K562 (cell line): Measurements from ENCODE around the gene MALAT1. TPM values are rescaled to one million over a fixed set of nuclear protein-coding genes. Genes with fewer than 3 reads are reported as not detected.
A peak's percentile ranks its signal among the peaks of the same experiment; 100 is the strongest.

Experiments
- ATF1 ChIP-seq, 2 experiments: fragments of 450-650 bp in 1 of 2; IDR thresholded peaks; 2 replicates each; pipeline ENCODE4 v1.6.1; 2016; ENCODE audit warnings: missing compliant biosample characterization in 1 of 2, missing genetic modification characterization in 1 of 2
- C11orf30 ChIP-seq: fragments of 450-650 bp; IDR thresholded peaks from 2 replicates; pipeline ENCODE4 v1.6.1; 2016; ENCODE audit warnings: low read depth, mild to moderate bottlenecking
- CREB1 ChIP-seq, 2 experiments: sonication (generic) in 1 of 2; formaldehyde crosslinking in 1 of 2; IDR thresholded peaks; 2 replicates each; pipeline versions ENCODE4 v1.6.1 to v1.8.0; 2012 to 2022; ENCODE audit warnings: inconsistent platforms in 1 of 2, mild to moderate bottlenecking in 1 of 2, missing genetic modification reagents in 1 of 2, moderate library complexity in 1 of 2
- LARP7 ChIP-seq: fragments of 450-650 bp; IDR thresholded peaks from 2 replicates; pipeline ENCODE4 v1.6.1; 2016
- NBN ChIP-seq: fragments of 450-650 bp; IDR thresholded peaks from 2 replicates; pipeline ENCODE4 v1.6.1; 2016; ENCODE audit warnings: low read depth, mild to moderate bottlenecking
- RBM34 ChIP-seq: fragments of 200-400 bp; formaldehyde crosslinking; IDR thresholded peaks from 2 replicates; pipeline ENCODE4 v1.6.1; 2018; ENCODE audit warnings: low read length, borderline replicate concordance; ENCODE audit not compliant: insufficient read depth
- SIX5 ChIP-seq, 2 experiments: IDR thresholded peaks; 2 replicates each; pipeline ENCODE4 v1.6.1; 2011; ENCODE audit warnings: low read length in 2 of 2, borderline replicate concordance in 1 of 2, low read depth in 1 of 2, mild to moderate bottlenecking in 1 of 2, moderate library complexity in 1 of 2; ENCODE audit not compliant: insufficient read depth in 1 of 2
- SP2 ChIP-seq: IDR thresholded peaks from 2 replicates; pipeline ENCODE4 v1.6.1; 2011; ENCODE audit warnings: mild to moderate bottlenecking, low read depth, low read length, moderate library complexity; ENCODE audit not compliant: poor library complexity, severe bottlenecking; ENCODE audit errors: extremely low read depth
- TEAD2 ChIP-seq: fragments of 450-650 bp; IDR thresholded peaks from 2 replicates; pipeline ENCODE4 v1.6.1; 2016; ENCODE audit warnings: missing genetic modification characterization, control low read depth, missing compliant biosample characterization
- YY1 ChIP-seq, 3 experiments: IDR thresholded peaks; 2 replicates each; pipeline ENCODE4 v1.6.1; 2011; ENCODE audit warnings: low read length in 2 of 3, mild to moderate bottlenecking in 2 of 3, moderate library complexity in 2 of 3, borderline replicate concordance in 1 of 3, control low read depth in 1 of 3, low read depth in 1 of 3; ENCODE audit not compliant: insufficient read depth in 3 of 3, insufficient replicate concordance in 2 of 3, control insufficient read depth in 1 of 3, insufficient read length in 1 of 3; ENCODE audit errors: extremely low read depth in 1 of 3
- polyA plus RNA-seq, 8 experiments: library from polyadenylated mRNA; depleted of rRNA in 4 of 8; stranded (reverse) in 5 of 8; unstranded in 3 of 8; fragments of >200 nt; fragmentation: Nextera tagmentation in 2 of 8; fragmentation: Illumina TruSeq in 1 of 8; extraction: Ambion mirVana in 2 of 8; extraction: Trizol in 1 of 8; gene quantifications; 2 replicates each; pipeline versions ENCODE4 v1.2.1 to v1.2.3, GENCODE V29; 2011 to 2014; ENCODE audit warnings: inconsistent platforms in 1 of 8, missing spikeins in 1 of 8
- total RNA-seq, 7 experiments: library from RNA; depleted of rRNA in 6 of 7; stranded (reverse); fragments of >200 nt in 6 of 7; fragmentation: Illumina TruSeq in 2 of 7; extraction: Trizol in 2 of 7; gene quantifications; 2 replicates each; pipeline versions ENCODE4 v1.2.1 to v1.2.3, GENCODE V29; 2011 to 2021; ENCODE audit warnings: low replicate concordance in 1 of 7
- TF ChIP-seq, protein P1 (sequence below): fragments of 450-650 bp; IDR thresholded peaks from 2 replicates; pipeline ENCODE4 v1.6.1; 2016; ENCODE audit warnings: low read depth
- TF ChIP-seq, protein P2 (sequence below): fragments of 250-450 bp; sonication (Bioruptor Pico); IDR thresholded peaks from 2 replicates; pipeline ENCODE4 v1.5.0; 2020; ENCODE audit warnings: mild to moderate bottlenecking
- TF ChIP-seq, protein P3 (sequence below): sonication (generic); formaldehyde crosslinking; IDR thresholded peaks from 2 replicates; pipeline ENCODE4 v1.8.0; 2022; ENCODE audit warnings: mild to moderate bottlenecking, missing genetic modification reagents

Gene MALAT1
- total and polyA plus RNA-seq, 9 of the 15 experiments (the other 6 are each of a cell fraction or from before 2014, with no cell fraction given): 363 to 8,715 (median 2,351) TPM

DNA sequence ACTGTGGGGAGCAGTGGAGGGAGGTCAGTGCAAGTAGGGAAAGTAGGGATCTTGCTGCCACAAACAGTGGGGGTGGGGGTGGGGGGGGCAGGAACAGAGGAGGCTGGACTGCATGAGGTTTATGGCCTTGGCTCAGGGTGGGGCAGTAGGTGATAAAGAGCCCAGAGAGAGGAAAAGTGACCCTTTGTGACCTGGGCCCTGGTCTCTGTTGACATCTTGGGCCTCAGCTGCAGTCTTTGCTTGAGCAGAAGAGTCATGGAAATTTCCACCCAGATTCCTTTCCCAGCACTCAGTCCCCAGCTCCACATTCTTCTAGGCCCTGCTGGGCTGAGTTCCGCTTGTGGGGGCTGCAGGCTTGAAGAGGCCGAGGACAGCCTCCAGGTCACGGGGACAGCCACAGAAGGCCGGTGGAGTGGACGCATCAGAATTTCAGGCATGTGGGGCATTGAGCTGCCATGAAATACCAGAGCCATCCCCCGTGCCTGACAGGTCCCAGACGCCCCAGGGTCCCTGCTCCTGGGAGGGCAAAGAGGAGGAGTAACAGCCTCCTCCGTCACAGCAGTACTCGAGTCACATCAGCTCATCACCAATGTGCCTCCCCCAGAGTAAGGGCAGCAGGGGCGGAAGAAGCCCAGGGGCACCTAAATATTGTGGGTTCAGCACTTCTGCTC, 9.7 kb upstream of the MALAT1 start (continued):
- TF ChIP-seq, protein P1, sequence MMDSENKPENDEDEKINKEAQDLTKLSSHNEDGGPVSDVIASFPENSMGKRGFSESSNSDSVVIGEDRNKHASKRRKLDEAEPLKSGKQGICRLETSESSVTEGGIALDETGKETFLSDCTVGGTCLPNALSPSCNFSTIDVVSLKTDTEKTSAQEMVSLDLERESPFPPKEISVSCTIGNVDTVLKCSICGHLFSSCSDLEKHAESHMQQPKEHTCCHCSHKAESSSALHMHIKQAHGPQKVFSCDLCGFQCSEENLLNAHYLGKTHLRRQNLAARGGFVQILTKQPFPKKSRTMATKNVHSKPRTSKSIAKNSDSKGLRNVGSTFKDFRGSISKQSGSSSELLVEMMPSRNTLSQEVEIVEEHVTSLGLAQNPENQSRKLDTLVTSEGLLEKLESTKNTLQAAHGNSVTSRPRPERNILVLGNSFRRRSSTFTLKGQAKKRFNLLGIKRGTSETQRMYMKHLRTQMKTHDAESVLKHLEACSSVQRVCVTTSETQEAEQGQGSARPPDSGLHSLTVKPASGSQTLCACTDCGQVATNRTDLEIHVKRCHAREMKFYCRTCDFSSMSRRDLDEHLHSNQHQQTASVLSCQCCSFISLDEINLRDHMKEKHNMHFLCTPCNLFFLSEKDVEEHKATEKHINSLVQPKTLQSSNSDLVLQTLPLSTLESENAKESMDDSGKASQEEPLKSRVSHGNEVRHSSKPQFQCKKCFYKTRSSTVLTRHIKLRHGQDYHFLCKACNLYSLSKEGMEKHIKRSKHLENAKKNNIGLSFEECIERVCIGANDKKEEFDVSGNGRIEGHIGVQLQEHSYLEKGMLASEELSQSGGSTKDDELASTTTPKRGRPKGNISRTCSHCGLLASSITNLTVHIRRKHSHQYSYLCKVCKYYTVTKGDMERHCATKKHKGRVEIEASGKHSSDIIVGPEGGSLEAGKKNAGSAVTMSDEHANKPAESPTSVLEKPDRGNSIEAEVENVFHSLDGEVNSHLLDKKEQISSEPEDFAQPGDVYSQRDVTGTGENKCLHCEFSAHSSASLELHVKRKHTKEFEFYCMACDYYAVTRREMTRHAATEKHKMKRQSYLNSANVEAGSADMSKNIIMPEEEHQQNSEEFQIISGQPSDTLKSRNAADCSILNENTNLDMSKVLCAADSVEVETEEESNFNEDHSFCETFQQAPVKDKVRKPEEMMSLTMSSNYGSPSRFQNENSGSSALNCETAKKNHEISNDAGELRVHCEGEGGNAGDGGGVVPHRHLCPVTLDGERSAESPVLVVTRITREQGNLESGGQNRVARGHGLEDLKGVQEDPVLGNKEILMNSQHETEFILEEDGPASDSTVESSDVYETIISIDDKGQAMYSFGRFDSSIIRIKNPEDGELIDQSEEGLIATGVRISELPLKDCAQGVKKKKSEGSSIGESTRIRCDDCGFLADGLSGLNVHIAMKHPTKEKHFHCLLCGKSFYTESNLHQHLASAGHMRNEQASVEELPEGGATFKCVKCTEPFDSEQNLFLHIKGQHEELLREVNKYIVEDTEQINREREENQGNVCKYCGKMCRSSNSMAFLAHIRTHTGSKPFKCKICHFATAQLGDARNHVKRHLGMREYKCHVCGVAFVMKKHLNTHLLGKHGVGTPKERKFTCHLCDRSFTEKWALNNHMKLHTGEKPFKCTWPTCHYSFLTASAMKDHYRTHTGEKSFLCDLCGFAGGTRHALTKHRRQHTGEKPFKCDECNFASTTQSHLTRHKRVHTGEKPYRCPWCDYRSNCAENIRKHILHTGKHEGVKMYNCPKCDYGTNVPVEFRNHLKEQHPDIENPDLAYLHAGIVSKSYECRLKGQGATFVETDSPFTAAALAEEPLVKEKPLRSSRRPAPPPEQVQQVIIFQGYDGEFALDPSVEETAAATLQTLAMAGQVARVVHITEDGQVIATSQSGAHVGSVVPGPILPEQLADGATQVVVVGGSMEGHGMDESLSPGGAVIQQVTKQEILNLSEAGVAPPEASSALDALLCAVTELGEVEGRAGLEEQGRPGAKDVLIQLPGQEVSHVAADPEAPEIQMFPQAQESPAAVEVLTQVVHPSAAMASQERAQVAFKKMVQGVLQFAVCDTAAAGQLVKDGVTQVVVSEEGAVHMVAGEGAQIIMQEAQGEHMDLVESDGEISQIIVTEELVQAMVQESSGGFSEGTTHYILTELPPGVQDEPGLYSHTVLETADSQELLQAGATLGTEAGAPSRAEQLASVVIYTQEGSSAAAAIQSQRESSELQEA: no peak
- TF ChIP-seq LARP7: no peak
- TF ChIP-seq CREB1 (IDR thresholded peaks at IDR 0.05): no peak
- TF ChIP-seq CREB1 (CRISPR knock-in tag; IDR thresholded peaks at IDR 0.05): 0 out of 2 replicates have a peak, but pooled peaks have one; percentile 10
- no peak for TF ChIP-seq SP2
- TF ChIP-seq TEAD2 (tag): no peak
- no peak for TF ChIP-seq SIX5 (IDR thresholded peaks at IDR 0.05; ENCODE audit: borderline replicate concordance in 1 of 2, insufficient read depth in 1 of 2, low read depth in 1 of 2, low read length in 2 of 2)
- peak; percentile 43; the same call in 1 of the 2 replicates for TF ChIP-seq C11orf30
- no peak for TF ChIP-seq NBN
- TF ChIP-seq YY1 (IDR thresholded peaks at IDR 0.05; ENCODE audit: borderline replicate concordance in 1 of 3, control insufficient read depth in 1 of 3, extremely low read depth in 1 of 3, insufficient read depth in 3 of 3, insufficient read length in 1 of 3, insufficient replicate concordance in 2 of 3, low read depth in 1 of 3, low read length in 2 of 3): no peak
- TF ChIP-seq RBM34: no peak
- TF ChIP-seq, protein P2, sequence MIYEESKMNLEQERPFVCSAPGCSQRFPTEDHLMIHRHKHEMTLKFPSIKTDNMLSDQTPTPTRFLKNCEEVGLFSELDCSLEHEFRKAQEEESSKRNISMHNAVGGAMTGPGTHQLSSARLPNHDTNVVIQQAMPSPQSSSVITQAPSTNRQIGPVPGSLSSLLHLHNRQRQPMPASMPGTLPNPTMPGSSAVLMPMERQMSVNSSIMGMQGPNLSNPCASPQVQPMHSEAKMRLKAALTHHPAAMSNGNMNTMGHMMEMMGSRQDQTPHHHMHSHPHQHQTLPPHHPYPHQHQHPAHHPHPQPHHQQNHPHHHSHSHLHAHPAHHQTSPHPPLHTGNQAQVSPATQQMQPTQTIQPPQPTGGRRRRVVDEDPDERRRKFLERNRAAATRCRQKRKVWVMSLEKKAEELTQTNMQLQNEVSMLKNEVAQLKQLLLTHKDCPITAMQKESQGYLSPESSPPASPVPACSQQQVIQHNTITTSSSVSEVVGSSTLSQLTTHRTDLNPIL (CRISPR knock-in tag): no peak
- TF ChIP-seq, protein P3, sequence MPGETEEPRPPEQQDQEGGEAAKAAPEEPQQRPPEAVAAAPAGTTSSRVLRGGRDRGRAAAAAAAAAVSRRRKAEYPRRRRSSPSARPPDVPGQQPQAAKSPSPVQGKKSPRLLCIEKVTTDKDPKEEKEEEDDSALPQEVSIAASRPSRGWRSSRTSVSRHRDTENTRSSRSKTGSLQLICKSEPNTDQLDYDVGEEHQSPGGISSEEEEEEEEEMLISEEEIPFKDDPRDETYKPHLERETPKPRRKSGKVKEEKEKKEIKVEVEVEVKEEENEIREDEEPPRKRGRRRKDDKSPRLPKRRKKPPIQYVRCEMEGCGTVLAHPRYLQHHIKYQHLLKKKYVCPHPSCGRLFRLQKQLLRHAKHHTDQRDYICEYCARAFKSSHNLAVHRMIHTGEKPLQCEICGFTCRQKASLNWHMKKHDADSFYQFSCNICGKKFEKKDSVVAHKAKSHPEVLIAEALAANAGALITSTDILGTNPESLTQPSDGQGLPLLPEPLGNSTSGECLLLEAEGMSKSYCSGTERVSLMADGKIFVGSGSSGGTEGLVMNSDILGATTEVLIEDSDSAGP (CRISPR knock-in tag): no peak
- no peak for TF ChIP-seq ATF1 (CRISPR knock-in tag; IDR thresholded peaks at IDR 0.05)
- TF ChIP-seq ATF1 (tag; IDR thresholded peaks at IDR 0.05): 0 out of 2 replicates have a peak, but pooled peaks have one; percentile 29
